HG02678 (cell line): ENCODE data around the gene RGPD8.

ENCODE experiments used
- ATAC-seq: cut with Tn5 transposase; IDR thresholded peaks from one replicate; pipeline ENCODE4 v1.9.1; 2021; ENCODE audit warnings: mild to moderate bottlenecking, moderate library complexity; ENCODE audit not compliant: unreplicated experiment

Gene RGPD8

GRCh38 chr2:112339986-112340385 lies 93.5 kb downstream of the RGPD8 start:
- no peak for ATAC-seq

GRCh38 chr2:112335600-112335999 lies 97.8 kb downstream of the RGPD8 start:
- no peak for ATAC-seq

- no peak for ATAC-seq
Measured at GRCh38 chr2:112332123-112332696, 101.2 kb downstream of the RGPD8 start.

- ATAC-seq = no peak
Measured at GRCh38 chr2:112322919-112323318, 110.5 kb downstream of the RGPD8 start.

GRCh38 chr2:112321375-112322320 lies 111.8 kb downstream of the RGPD8 start:
- ATAC-seq = no peak
